K562 (cell line): ENCODE measurements around the gene HCN3. TPM values are rescaled to one million over a fixed set of nuclear protein-coding genes. Genes with fewer than 3 reads are reported as not detected.

Source experiments
- ATF1 ChIP-seq, 2 experiments: fragments of 450-650 bp in 1 of 2; IDR thresholded peaks; 2 replicates each; pipeline ENCODE4 v1.6.1; 2016; ENCODE audit warnings: missing compliant biosample characterization in 1 of 2, missing genetic modification characterization in 1 of 2
- BDP1 ChIP-seq: IDR thresholded peaks from 3 replicates; pipeline ENCODE4 v1.6.1; 2011; ENCODE audit not compliant: insufficient read length, insufficient read depth
- CBX1 ChIP-seq: sonication (generic); IDR thresholded peaks from 2 replicates; pipeline ENCODE4 v1.6.1; 2016; ENCODE audit warnings: antibody characterized with exemption, low read depth, mild to moderate bottlenecking
- CGGBP1 ChIP-seq: fragments of 250-450 bp; sonication (Bioruptor Pico); IDR thresholded peaks from 2 replicates; pipeline ENCODE4 v1.9.0; 2021; ENCODE audit warnings: mild to moderate bottlenecking
- DNMT1 ChIP-seq: fragments of 450-650 bp; IDR thresholded peaks from 2 replicates; pipeline ENCODE4 v1.6.1; 2016; ENCODE audit warnings: antibody characterized with exemption, mild to moderate bottlenecking
- IFI16 ChIP-seq: fragments of 250-450 bp; sonication (Bioruptor Pico); IDR thresholded peaks from 2 replicates; pipeline ENCODE4 v2.1.2; 2022; ENCODE audit warnings: mild to moderate bottlenecking, inconsistent platforms
- RBM39 ChIP-seq: fragments of 200-400 bp; formaldehyde crosslinking; optimal IDR thresholded peaks from 2 replicates; pipeline ENCODE3; 2018; ENCODE audit warnings: low read depth, low read length
- RERE ChIP-seq: sonication (generic); formaldehyde crosslinking; IDR thresholded peaks from 2 replicates; pipeline ENCODE4 v1.8.0; 2023; ENCODE audit warnings: missing genetic modification reagents, mild to moderate bottlenecking, borderline replicate concordance
- SMARCB1 ChIP-seq: IDR thresholded peaks from 2 replicates; pipeline ENCODE4 v1.6.1; 2011; ENCODE audit warnings: improper control_type of control experiment, low read depth; ENCODE audit not compliant: insufficient read length
- SOX6 ChIP-seq: fragments of 450-650 bp; IDR thresholded peaks from 2 replicates; pipeline ENCODE4 v1.6.1; 2014; ENCODE audit warnings: mild to moderate bottlenecking
- TBL1XR1 ChIP-seq, 2 experiments: IDR thresholded peaks; 2 replicates each; pipeline ENCODE4 v1.6.1; 2012; ENCODE audit warnings: improper control_type of control experiment in 2 of 2, low read length in 2 of 2, mild to moderate bottlenecking in 1 of 2
- ZBTB1 ChIP-seq: sonication (generic); formaldehyde crosslinking; IDR thresholded peaks from 2 replicates; pipeline ENCODE4 v1.8.1; 2023; ENCODE audit warnings: missing genetic modification reagents, low read depth, mild to moderate bottlenecking, borderline replicate concordance
- ZBTB8A ChIP-seq: fragments of 450-650 bp; IDR thresholded peaks from 2 replicates; pipeline ENCODE4 v1.6.1; 2018; ENCODE audit warnings: mild to moderate bottlenecking, moderate library complexity; ENCODE audit not compliant: partially characterized antibody
- ZKSCAN8 ChIP-seq: fragments of 200-800 bp; sonication (Bioruptor generic); IDR thresholded peaks from 2 replicates; pipeline ENCODE4 v1.6.1; 2016; ENCODE audit warnings: missing genetic modification characterization, missing compliant biosample characterization
- ZNF436 ChIP-seq: fragments of 250-450, 450-650 bp; sonication (Bioruptor Pico); formaldehyde crosslinking; IDR thresholded peaks from 2 replicates; pipeline ENCODE4 v1.7.0; 2020; ENCODE audit warnings: mild to moderate bottlenecking
- ZNF586 ChIP-seq: fragments of 450-650 bp; formaldehyde crosslinking; conservative IDR thresholded peaks from 2 replicates; pipeline ENCODE4 v1.4.0; 2020; ENCODE audit warnings: mild to moderate bottlenecking, moderate library complexity
- ZNF609 ChIP-seq: sonication (generic); formaldehyde crosslinking; IDR thresholded peaks from 2 replicates; pipeline ENCODE4 v1.8.1; 2023; ENCODE audit warnings: missing genetic modification reagents, mild to moderate bottlenecking, borderline replicate concordance
- ZSCAN32 ChIP-seq: fragments of 450-650 bp; formaldehyde crosslinking; IDR thresholded peaks from 2 replicates; pipeline ENCODE4 v1.4.0; 2020; ENCODE audit warnings: mild to moderate bottlenecking, moderate library complexity
- polyA plus RNA-seq, 8 experiments: library from polyadenylated mRNA; depleted of rRNA in 4 of 8; stranded (reverse) in 5 of 8; unstranded in 3 of 8; fragments of >200 nt; fragmentation: Nextera tagmentation in 2 of 8; fragmentation: Illumina TruSeq in 1 of 8; extraction: Ambion mirVana in 2 of 8; extraction: Trizol in 1 of 8; gene quantifications; 2 replicates each; pipeline versions ENCODE4 v1.2.1 to v1.2.3, GENCODE V29; 2011 to 2014; ENCODE audit warnings: inconsistent platforms in 1 of 8, missing spikeins in 1 of 8
- total RNA-seq, 7 experiments: library from RNA; depleted of rRNA in 6 of 7; stranded (reverse); fragments of >200 nt in 6 of 7; fragmentation: Illumina TruSeq in 2 of 7; extraction: Trizol in 2 of 7; gene quantifications; 2 replicates each; pipeline versions ENCODE4 v1.2.1 to v1.2.3, GENCODE V29; 2011 to 2021; ENCODE audit warnings: low replicate concordance in 1 of 7

HCN3 gene
- total and polyA plus RNA-seq, 9 of the 15 experiments (the other 6 are each of a cell fraction or from before 2014, with no cell fraction given), result 0.91 to 9.7 (median 3.9) TPM

GRCh38 chr1:155261852-155262673 is 15.2 kb upstream of the HCN3 start, which contains the start of gene SCAMP3 (continued):
- TF ChIP-seq RERE (CRISPR knock-in tag) (no peak), CBX1 (no peak; the same call in 1 of the 2 replicates), CGGBP1 (no peak), SMARCB1 (no peak), TBL1XR1 (IDR thresholded peaks at IDR 0.05; ENCODE audit: low read length in 2 of 2) (no peak), ZNF609 (CRISPR knock-in tag) (no peak), ZBTB8A (no peak), SOX6 (peak; percentile 26; the same call in 1 of the 2 replicates), ZSCAN32 (CRISPR knock-in tag) (peak; percentile 49), BDP1 (no peak), RBM39 (no peak), DNMT1 (no peak), ATF1 (CRISPR knock-in tag; IDR thresholded peaks at IDR 0.05) (no peak), ATF1 (tag; IDR thresholded peaks at IDR 0.05) (peak; percentile 75), ZBTB1 (peak; percentile 91; the same call in 1 of the 2 replicates), IFI16 (CRISPR knock-in tag) (no peak), ZNF436 (no peak), ZNF586 (CRISPR knock-in tag) (peak; percentile 37; the same call in 1 of the 2 replicates), ZKSCAN8 (CRISPR knock-in tag) (no peak)
